Measurements from ENCODE around the gene STX7.
A peak's percentile ranks its signal among the peaks of the same experiment; 100 is the strongest.
"Not testable (repeated sequence)": the region's sequence is repeated elsewhere in the genome, so short reads cannot be mapped to it uniquely, and the experiment has no call there.

The STX7 gene, protein sequence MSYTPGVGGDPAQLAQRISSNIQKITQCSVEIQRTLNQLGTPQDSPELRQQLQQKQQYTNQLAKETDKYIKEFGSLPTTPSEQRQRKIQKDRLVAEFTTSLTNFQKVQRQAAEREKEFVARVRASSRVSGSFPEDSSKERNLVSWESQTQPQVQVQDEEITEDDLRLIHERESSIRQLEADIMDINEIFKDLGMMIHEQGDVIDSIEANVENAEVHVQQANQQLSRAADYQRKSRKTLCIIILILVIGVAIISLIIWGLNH

DNA sequence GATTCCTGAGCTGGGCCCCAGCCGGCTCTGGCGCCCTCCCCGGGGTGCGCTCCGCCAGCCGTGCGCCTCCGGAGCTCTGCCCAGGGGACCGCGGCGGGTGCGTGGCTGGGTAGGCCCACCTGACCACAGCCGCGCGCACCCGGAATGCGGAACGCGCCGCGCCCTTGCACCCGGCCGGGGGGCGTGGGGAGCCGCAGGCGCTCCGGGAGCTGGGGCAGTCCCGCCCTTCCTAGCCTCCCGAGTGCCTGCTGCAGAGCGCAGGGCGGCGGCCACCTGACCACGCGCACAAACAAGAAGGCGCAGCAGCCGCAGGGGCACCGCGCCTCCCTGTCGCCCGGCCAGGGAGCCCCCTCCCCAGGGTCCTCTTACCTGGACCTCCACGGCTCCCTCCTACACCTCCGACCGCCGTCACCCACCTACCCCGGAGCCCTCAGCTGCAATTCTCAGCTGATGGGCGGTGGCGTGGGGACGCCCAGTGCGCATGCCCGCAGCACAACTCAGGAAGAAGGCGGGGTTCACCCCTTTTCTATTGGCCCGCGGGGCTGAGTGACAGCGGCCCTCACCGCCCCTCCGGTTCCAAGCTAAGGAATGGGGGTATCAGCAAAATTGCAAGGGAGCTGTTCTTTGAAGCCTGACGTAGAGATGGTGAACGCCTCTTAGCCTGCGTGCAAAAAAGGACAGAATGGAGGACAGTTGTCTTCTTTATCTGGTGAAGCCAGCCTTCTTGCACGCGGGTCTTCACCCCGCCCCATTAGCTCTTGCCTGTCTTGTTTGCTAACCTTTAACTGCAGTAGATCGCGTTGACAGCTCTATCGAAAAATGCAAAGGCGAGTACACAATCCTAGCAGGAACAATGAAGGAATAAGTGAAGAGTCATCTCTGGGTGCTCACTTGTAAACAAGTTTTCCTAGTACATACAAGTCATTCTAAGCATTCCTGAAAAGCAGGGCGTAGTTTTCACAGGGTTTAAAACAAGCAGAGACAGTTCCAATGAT, at the start of gene STX7:
STX7 (minus strand) TSS at position 479 of the 995 bp plus-strand sequence. CDS start 9,586 bp downstream, outside the sequence.
- DNase-seq, result peak; percentile 91 to 92

- DNase-seq, result not testable (repeated sequence)
These were observed 47.2 kb upstream of the STX7 start for GRCh38 chr6:132560087-132560486.

GRCh38 chr6:132552372-132552771, 39.5 kb upstream of the STX7 start, which contains the start of gene TAAR8:
TAAR8 (plus strand) TSS chr6:132552672; CDS start chr6:132552693, 21 bp downstream.
- no peak for DNase-seq

- DNase-seq, result no peak
These were observed 38.3 kb upstream of the STX7 start for GRCh38 chr6:132551214-132551613.

DNA sequence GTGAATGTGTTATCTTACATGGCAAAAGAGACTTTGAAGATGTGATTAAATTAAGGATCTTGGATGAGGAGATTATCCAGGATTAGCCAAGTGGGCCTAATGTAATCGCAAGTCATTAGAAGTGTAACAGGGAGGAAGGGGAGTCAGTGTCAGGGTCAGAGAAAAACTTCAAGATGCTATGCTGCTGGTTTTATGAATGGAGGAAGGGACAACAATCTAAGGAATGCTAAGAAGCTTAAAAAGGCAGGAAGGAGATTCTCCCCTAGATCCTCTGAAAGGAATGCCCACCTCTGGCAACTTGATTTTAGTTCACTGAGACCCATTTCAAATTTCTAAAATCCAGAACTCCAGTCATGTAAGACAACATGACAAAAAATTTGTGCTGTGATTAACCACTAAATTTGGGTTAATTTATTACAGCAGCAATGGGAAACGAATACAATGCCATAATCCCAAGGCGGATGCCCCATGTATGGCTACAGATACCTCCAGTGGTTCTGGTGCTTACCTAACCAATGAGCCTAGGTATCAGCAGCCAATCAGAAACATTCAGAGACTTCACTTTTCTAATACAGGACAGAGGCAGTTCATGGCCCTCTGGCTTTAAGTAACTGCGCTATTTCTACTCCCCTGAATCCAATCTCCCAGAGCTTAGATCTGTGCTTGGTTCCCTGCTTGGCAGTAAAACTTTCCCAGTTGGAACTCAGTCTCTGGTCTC, 36.0 kb upstream of the STX7 start:
- DNase-seq, result no peak

GRCh38 chr6:132544826-132545225, 31.9 kb upstream of the STX7 start:
- no peak for DNase-seq

GRCh38 chr6:132537977-132538376, 25.1 kb upstream of the STX7 start, which contains the start of gene TAAR9:
TAAR9 (plus strand) TSS chr6:132538277; CDS start chr6:132538290, 13 bp downstream.
- no peak for DNase-seq

GRCh38 chr6:132537145-132537544, 24.2 kb upstream of the STX7 start:
- DNase-seq, result no peak

DNA sequence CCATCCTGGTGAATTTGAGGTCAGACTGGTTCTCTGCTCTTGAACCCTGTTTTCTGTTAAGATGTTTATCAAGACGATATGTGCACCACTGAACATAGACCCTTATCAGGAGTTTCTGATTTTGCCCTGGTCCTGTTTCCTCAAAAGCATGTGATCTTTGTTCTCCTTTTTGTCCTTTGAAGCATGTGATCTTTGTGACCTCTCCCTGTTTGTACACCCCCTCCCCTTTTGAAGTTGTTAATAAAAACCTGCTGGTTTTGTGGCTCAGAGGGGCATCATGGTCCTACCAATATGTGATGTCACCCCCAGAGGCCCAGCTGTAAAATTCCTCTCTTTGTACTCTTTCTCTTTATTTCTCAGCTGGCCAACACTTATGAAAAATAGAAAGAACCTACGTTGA, 21.6 kb upstream of the STX7 start:
- DNase-seq, result not testable (repeated sequence)

DNA sequence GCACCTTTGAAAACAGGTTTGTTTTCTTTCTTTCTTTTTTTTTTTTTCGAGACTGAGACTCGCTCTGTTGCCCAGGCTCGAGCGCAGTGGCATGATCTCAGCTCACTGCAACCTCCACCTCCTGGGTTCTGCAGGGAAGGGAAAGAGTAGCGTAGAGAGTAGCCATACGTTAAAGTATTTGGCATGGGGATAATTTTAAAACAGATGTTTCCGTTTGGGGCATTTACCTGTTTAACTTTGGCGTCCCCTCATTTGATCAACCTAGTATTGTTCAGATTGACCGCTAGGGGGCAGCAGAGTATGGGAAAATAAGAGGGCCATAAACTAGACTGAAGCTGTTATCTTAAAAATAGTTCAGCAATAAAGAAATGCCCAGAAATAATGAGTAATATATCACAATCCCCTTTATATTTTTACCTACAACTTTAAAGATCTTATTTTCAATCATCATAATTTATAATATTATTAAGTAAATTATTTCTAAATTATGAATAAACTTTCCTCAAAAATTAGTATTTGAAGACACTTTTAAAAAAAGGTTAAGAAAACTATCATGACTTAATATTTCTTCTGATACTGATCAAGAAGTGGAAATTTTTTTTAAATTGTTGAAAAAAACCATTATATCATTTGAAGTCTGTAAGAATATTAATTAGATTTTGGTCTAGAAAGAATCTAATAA, 17.5 kb upstream of the STX7 start:
- DNase-seq, result peak; percentile 55 to 59

DNA sequence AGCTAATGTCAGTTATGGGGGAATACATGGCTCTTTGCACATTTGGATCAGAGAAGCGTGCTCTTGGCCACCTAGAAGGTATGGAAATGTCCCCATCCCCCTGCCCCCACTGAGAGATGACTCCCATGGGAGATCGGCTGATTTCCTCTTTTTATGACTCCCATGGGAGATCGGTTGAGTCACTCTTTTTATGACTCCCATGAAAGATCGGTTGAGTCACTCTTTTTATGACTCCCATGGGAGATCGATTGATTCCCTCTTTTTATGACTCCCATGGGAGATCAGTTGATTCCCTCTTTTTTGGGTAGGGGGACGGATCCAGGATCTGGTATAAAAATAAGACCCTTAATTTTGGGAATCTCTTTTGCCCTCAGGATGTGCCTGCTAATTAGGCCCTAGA, 14.9 kb upstream of the STX7 start:
- DNase-seq, result no peak

DNA sequence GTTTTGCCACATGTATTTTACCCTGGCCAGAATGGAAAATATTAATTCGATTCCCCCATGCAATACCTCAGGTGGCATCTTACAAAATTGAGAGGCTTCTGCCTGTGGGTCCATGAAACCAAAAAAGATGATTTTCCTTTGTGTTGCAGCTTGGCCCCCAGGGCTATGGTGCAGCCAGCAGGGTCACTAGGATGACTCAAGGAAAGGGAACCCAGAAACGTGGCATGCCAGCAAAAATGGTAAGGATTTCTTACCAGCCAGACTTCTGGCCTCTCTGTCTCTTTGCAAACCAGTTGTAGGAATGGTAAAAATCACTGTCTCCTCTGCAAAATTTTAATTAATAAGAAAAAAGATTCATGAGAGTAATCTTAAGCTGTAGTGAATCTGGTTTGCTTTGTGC, 13.5 kb upstream of the STX7 start:
- no peak for DNase-seq

DNA sequence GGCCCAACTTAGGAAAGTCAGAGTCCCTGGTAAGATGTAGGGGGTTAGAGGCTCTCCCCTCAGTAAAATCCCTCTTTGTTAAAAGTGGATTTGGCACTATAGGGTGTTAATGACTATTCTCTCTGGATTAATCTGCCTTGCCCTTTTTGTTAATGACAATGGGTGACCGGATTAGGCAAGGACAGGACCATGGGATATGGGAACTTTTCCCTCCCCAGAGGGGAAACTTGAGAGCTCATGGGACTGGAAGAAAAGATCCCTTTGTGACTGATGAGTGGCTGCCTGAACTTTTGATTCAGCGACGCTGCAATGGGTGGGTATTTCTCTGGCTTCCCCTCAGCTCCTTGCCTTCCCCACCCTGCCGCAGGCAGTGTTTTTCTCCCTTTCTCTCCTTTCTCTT, 12.9 kb upstream of the STX7 start:
- DNase-seq, result no peak

DNA sequence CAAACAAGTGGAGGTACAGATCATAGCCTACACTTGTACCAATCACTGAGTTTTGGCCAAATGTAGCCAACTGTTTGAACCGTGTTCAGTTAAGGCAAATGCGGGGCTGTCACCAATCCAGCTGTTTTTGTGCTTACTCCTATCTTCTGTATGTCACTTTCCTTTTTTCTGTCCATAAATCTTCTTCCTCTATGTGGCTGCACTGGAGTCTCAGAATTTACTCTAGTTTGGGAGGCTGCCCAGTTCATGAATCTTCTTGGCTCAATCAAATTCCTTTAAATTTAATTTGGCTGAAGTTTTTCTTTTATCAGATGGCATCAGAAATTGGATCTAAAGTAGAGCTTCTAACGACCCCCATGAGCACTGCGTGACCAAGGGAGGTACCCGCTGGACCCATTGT, 11.7 kb upstream of the STX7 start:
- no peak for DNase-seq

DNA sequence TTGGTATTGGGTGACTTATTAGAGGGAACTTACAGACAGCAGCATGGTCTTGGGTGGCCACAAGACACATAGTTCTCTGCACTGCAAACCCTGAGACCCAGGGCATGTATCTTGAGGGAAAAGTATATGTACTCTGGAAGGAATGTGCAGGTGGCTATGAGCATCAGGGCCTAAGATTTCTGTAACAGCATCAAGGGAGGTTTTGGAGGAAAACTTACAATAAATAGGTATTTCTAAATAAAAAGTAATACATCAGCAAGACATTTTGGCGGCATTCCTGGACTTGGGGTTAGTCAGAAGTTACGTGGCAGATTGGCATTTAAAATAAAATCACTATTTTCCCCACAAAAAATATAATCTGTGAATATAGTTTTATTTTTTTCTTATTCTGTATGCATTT, 8.0 kb upstream of the STX7 start:
- DNase-seq, result no peak

- no peak for DNase-seq
These were observed 2.5 kb upstream of the STX7 start for GRCh38 chr6:132515386-132515785.

GRCh38 chr6:132513831-132514545, 1.1 kb upstream of the STX7 start:
- no peak for DNase-seq

- DNase-seq, result no peak
These were observed 626 bp downstream of the STX7 start for GRCh38 chr6:132512342-132512637.

GRCh38 chr6:132511831-132512220, 1.1 kb downstream of the STX7 start:
- DNase-seq, result no peak

DNA sequence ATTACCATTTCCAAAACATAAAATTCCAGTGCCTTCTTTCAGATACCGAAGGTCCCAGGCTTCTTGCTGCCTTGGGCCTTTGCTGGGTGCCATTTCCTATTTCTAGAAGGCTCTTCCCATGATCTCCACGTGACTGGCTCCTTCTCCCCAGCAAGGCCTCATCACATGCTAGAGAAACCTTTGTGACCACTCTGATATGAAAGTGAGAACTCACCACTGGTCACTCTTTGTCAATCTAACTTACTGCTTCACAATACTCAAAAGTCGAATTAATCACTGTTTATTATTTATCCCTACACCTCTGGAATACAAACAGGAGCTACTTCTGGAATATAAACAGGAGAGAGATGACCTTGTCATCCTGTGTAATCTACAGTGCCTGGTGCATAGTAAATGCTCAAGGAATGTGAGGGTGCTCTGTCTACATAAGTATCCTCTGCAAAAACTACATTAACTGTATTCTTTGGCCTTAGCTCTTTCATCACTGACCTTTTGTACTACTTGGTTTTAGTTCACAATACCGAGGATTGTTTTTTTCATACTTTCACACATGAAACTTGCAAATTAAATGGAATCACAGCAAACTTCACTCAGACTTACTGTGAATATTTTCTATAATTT, 1.6 kb downstream of the STX7 start:
- no peak for DNase-seq
